Putamen (tissue), 1 donor: Measurements from ENCODE around the gene CERT1.
"Not testable (repeated sequence)": the region's sequence is repeated elsewhere in the genome, so short reads cannot be mapped to it uniquely, and the experiment has no call there.

Experiments
- DNase-seq: peaks from one replicate; pipeline ENCODE4 v3.0.0-alpha.2; 2016; ENCODE audit warnings: low spot score

Gene CERT1

GRCh38 chr5:75341934-75342333 lies 169.5 kb downstream of the CERT1 start:
- no peak for DNase-seq

- DNase-seq = no peak
These were observed 170.5 kb downstream of the CERT1 start for GRCh38 chr5:75340714-75341478.

GRCh38 chr5:75338408-75338807 lies 173.0 kb downstream of the CERT1 start:
- no peak for DNase-seq

GRCh38 chr5:75337366-75338021 lies 173.9 kb downstream of the CERT1 start:
- DNase-seq = peak; percentile 21

GRCh38 chr5:75336615-75337336 lies 174.7 kb downstream of the CERT1 start, which contains the start of gene HMGCR:
TSS of gene HMGCR (plus strand) at chr5:75337220. CDS start at chr5:75342606, 5,386 bp downstream.
- peak; percentile 100 for DNase-seq

- no peak for DNase-seq
These were observed 175.3 kb downstream of the CERT1 start for GRCh38 chr5:75335952-75336614.

GRCh38 chr5:75335486-75335885 lies 175.9 kb downstream of the CERT1 start:
- DNase-seq = no peak

- DNase-seq = not testable (repeated sequence)
These were observed 177.0 kb downstream of the CERT1 start for GRCh38 chr5:75334413-75334812.

GRCh38 chr5:75333759-75334158 lies 177.7 kb downstream of the CERT1 start:
- DNase-seq = not testable (repeated sequence)

- DNase-seq = no peak
These were observed 180.0 kb downstream of the CERT1 start for GRCh38 chr5:75331095-75332090.

- DNase-seq = no peak
These were observed 181.0 kb downstream of the CERT1 start for GRCh38 chr5:75330404-75330803.
